CD4-positive, alpha-beta T cell treated with Interleukin-12 subunit alpha and Interleukin-12 subunit beta, for 1 hour (primary cell): ENCODE results near the gene REPS2.

ENCODE experiments used
- DNase-seq: peaks from one replicate; pipeline ENCODE4 v3.0.0-alpha.2; 2020

The REPS2 gene

DNA sequence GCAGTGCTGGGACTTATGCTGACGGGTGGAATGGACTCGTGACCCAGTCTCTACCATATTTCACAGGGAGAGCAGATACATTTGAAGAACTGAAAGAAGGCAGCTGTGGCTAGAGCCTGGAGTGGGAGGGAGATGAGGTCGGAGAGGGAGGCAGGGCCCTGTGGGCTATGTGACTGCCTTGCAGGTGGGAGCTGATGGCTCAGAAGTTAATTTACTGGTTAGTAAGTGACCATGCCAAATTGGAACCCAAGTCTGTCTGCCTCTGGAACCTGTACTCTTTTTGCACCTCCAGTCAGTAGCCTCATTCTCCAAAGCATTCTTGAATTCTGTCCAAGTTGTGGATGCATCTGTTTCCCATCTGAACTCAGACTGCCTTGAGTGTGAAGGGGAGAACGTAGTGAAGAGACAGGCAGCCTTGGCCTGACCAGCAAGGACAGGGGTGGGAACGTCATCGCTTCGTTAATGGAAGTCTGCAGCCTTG lies 92.3 kb downstream of the REPS2 start:
- no peak for DNase-seq

DNA sequence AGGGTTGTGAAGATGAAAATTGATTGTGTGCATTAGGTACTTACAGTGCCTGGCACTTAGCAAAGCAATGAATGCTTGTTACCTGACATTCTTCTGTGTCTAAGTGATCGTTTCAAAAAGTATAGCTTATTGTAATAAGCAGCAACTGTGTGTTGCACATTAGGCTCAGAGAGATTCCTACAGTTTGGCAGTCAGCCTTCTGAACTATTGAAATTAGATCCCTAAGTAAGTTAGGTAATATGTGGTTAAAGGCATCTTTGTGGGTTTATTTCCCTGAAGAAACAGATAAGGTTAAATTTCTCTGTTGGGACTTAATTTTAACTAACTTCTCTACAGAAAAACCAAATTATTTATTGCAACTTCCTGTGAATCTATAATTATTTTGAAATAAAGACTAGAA lies 93.4 kb downstream of the REPS2 start:
- no peak for DNase-seq

DNA sequence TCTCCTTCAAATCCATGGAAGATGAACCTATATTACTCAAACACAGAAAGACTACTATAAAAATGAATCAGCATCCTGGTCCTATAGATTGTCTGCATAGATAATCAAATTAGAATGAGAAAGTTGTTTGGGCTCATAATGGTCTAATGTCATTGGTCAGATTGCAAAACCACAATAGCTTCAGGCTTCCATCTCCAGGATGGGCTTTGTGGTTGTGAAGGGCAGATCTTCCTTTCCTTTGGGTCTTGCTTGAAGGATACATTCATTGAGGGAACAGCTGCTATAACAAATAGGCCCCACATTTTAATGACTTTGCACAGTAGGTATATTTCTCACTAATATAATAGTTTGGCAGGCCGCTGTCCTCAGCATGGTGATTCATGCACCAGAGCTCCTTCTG lies 94.3 kb downstream of the REPS2 start:
- DNase-seq, result no peak

DNA sequence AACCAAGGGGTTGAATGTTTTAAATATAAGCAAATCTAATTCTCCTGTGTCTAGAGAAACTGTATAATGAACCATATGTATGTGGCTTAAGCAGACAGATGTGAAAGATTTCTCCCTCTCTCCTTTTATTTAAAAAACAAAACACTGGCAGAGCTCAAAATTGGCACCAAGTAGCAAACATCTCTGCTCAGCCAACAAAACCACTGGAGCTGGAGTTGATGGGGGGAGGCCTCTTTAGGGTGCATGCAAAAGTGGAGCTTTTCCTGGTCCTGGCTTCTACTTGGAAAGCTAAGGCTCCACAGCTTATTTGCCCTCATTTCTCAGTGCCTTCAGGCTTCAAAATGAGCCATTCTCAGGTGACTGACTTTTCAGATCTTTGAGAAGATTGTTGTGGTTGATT lies 95.6 kb downstream of the REPS2 start:
- no peak for DNase-seq

DNA sequence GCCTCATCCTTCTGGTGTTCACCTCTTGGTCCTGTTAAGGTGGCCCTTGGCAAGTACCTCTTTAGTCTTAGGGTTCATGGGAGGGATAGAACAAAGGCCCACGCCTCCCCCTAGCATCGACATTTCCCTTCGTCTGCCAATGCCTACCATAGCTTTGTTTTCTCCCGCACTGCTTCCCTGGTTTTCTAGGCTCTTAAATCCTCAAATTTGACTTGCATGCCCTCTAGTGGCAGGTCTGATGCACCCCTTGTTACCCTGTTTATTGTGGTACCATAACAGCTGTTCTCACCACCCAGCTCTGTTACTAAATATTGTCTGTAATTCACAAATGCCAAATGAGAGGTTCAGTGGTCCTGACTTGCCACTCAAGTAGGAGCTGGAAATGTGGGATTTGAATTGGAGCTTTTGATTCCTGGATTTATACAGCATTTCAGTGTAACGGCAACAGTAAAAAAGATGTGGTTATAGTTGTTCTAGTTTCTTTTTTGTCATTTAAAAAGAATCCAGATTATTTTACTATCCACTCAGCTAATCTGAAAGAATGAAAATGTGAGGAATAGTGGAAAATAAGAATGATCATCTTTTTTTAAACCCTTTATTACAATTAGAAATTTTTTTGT lies 100.1 kb downstream of the REPS2 start:
- DNase-seq, result peak; percentile 39

DNA sequence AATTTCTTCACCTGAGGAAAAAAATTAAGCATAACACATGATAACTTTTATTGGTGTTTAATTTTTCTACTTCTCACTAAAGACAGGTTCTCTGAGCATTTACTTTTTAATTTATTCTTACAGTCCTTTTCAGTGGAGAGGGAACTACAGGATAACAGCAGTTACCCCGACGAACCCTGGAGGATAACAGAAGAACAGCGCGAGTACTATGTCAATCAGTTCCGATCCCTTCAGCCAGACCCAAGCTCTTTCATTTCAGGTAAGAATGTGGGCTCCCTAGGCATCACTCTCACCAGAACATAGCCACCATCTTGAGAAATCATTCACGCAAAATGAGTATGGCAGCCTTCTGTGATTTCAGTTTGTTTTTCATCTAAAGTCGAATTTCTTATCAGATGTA lies 100.8 kb downstream of the REPS2 start:
- DNase-seq, result no peak

DNA sequence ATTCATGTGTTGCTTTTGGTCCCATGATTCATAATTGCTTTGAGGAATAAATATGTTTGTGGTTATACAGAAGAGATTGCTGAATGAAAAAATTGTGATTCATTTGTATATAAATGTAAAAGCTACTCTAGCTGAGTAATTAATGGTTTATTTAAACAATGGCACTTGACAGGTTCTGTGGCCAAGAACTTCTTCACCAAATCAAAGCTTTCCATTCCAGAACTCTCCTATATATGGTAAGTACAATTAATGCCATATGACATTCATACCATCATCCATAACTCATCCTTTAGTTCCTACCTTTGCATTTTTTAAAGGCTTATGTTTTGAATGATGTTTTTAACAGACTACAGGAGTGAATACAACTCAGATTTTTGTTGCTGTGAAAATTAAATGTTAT lies 105.8 kb downstream of the REPS2 start:
- no peak for DNase-seq

DNA sequence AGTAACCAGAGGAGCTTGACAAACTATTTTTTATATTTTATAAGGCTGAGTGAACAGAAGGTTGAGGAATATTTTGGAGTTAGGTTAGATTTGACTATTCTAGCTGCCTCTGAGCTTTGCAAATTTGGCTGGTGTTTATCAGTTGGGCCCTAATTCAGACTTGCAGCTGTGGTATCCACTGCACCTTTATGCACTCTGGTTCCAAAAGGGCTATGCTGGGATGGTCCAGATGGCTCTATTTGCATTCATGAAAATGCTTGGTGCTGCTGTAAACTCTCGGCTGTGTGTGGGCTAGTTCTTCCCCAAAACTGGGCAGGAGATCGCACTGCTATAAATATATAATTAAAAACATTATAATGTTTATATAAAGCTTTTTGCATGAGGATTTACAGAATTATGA lies 106.3 kb downstream of the REPS2 start:
- DNase-seq, result no peak

DNA sequence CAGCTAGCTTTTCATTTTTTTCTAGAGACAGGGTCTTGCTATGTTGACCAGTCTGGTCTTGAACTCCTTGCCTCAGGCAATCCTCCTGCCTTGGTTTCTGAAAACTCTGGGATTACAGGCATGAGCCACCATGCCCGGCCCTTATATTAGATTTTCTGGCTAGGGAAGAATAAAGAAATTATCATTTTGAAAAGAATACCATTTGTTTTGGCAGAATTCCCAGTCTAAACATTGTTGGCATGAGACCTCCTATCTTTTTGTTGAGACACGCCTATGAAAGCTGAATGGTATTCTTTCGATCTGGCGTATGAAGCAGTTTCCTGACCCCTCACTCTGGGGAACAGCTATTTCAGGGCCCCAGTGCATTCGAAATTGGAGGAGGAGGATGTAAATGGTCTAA lies 107.0 kb downstream of the REPS2 start:
- no peak for DNase-seq

DNA sequence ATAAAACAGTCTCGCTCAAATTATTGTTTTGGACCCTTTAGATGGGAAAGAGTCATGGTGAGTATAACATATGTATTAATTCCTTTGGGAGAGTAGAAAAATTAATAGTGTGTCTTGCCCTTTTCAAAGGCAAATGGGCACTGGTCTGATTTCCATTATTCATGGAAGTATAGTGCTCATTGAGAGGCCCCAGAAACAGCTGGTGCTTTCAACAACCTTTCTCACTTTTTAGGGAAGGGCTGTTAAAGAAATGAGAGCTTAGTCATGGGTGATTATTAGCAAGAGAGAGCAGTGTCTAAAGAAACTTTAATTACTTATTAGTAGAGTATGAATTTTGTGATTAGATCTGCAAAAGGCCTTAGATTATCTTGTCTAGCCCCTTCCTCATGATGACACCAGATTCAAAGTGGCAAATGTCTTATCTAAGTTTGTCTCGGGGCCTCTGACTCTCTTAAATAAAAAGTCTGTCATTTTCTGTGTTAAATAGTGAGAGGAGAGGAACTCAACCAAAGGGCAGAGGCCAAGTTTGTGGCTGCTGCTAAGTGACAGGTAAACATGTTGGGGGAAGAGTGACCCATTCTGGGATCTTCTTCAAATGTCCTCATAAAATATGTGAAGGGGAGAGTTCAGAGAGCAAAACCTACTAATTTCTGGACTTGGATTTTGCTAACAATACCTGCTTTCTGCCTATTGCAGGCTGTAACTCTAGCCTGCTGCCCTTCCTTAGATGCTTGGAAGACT lies 110.6 kb downstream of the REPS2 start:
- no peak for DNase-seq

DNA sequence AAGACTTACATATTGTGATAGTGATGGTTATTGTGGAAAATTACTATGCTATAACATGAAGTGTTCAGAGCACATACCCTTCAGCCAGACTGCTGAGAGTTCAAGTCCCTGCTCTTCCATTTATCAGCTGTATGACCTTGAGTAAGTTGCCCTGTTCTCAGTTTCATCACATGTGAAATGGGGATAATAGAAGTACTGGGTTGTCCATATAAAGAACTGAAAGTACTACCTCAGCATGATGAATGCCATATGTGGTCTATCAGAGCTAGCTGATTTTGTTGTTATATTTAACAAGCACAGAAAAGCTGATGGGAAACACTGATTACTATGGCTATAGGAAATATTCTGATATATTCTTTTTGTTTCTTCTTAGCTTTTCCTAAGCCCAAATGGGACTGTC lies 115.6 kb downstream of the REPS2 start:
- DNase-seq, result no peak

DNA sequence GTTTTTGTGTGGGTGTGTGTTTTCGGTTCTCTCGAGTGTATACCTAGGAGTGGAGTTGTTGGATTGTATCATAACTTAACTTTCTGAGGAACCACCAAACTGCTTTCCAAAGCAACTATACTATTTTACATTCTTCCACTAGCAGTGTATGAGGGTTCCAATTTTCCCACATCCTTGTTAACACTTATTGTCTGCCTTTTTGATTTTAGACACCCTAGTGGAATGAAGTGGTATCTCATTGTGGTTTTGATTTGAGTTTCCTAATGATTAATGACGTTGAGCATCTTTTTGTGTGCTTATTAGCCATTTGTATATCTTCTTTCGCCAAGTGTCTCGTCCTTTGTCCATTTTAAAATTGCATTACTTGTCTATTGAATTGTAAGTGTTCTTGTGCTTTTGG lies 118.6 kb downstream of the REPS2 start:
- no peak for DNase-seq

DNA sequence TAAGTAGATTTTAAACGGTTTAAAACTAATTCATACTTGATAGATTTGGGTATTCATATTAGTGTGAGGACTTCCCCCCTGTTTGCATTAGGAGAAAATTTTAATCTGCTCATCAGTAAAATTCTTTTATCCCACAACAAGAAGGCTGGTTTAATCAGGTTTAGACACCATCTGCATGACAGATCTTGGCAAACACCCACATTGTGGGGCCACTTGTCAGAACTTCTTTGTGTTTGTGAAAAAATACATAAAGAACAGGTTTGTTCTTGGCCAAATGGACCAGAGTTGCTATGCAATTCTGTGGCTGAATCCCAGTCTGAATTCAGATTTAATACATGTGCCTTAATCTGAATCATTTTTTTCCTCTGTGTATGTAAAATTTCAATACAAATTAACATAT lies 121.1 kb downstream of the REPS2 start:
- no peak for DNase-seq

DNA sequence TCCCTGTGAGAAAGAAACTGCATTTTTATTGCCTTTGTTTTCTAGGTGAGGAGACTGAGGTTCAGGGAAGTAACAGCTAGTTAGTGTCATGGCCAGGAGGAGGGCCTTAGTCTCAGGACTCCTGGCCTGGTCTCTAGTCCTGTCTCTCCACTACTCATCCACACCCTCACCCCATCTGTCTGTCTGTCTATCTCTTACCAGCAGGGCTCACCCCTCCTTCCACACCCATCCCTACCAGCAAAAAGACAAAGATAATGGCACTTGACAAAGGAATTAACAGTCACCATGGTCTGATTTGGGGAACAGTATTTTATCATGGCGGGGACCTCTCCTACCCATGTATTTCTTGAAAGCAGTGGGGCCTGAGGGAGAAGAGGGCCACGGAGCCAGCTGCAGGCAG lies 125.8 kb downstream of the REPS2 start:
- DNase-seq, result no peak

DNA sequence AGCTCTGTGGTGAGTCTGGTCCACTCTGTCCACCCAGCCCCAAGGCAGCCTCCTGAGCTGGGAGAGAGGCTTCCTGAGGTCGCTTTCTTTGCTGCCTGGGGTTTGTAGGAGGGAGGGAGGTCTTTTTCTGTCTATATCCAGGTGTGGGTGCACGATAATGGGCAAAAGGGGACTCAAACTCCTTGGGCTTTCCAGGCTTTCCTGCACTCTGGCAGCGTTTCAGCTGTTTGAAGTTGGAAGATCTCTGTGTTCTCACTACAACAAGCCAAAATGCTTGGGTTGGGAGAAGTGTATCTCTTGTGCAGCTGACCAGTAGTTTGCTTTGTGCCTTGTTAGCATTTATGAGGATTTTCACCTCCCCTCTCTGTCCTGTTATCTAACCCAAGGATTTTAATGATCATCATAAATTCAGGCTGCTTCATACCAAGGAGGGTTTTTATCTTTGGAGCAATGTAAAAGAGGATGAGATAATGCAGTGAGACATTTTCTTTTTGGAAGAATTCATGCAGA lies 126.3 kb downstream of the REPS2 start:
- DNase-seq, result no peak

DNA sequence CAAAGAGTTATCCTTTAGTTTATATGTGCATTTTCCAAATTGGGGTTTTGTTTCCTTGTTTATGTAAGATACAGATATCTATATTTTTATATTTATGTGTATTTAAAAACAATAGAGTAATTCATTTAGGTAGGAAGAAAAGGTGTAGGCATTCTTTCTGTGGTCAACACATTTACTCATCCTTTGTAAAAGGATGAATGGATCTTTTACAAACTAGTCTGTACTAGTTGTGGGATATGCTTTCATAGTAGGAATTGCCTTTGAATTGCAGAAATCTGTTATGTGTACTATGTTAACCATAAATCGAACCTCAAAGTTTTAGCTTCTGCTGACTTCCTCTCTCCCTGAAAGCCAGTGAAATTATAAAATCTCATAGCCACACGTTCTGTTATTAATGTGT lies 128.5 kb downstream of the REPS2 start:
- DNase-seq, result no peak

DNA sequence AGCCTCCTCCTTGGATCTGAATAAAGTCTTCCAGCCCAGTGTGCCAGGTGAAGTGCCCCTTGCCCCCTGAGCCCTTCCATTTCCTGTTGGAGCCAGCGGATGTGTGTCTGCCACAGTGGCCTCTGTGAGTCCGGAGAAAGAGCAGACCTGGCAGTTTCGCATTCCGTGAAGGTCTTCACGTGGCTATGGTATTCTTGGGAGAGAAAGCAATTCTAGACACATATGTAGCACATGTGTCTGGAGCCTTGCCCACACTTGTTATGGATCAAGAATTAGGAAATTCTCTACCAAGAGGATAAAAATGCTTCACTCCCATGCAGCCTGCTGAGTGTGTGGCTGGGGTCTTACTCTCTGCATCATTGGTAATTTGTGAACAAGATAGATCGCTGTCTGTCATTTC lies 130.9 kb downstream of the REPS2 start:
- DNase-seq, result no peak

DNA sequence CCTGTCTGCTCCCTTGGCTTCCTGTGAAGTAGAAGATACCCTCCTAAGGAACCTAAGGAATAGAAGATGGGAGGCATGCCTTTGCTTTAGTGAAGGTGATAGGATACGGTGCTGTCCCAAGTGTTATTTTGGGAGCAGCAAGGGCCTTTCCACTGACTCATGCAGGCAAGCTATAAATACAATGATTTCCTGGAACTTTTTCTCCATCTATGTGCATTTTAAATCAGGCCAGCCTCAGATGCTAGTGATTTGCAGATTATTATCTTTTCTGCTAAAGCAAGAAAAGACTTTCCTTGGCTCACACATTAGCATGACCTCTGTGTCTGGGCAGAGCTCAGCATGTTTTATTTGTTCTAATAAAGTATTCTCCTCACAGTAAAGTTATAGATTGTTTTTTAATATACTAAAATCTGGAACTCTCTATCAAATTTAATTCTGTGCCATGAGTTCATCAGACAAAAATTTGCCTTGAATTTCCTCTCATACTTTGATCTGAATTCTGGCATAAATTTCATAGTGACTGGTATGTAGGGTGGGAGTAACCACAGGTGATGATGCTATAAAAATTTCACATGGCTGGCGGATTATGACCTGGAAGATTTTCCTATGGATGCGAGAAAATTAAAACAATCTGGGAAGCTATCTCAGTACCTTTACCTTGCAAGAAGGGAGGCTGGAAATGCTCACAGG lies 131.7 kb downstream of the REPS2 start:
- no peak for DNase-seq

DNA sequence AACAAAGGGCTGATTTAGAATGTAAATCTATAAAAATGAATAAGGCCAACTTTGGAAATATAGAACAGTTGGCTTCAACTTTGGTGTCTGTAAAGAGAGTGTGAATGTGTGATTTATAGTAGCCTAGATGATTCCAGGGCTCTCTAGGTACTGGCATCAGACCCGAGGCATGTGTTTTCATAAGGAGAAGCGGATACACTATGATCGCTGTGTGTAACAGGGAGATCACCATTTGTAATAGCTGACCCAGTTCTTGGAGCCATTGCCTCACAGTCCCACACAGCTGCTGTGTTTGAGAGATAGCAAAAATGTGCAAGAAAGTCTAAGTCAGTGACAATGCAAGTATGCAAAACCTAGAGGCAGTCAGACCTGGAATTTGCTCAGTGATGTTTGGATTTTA lies 135.1 kb downstream of the REPS2 start:
- no peak for DNase-seq

DNA sequence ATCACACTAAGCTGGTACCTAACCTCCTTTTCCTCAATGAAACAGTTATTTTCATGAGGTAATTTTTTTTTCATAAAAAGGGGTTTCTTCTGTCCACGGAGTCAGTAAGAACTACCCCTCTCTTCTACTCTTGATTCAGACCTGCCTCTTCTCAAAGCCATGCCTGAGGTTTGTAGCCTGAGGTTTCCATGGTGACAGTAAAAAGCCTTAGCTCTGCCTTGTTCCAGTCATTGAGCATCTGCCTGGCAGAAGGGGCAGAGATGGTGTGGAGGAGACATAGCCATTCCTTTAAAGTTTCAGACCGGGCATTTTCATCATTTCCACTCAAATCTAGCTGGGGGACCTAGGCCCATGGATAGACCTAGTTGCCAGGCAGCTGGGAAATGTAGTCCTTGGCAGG lies 135.5 kb downstream of the REPS2 start:
- DNase-seq, result no peak

DNA sequence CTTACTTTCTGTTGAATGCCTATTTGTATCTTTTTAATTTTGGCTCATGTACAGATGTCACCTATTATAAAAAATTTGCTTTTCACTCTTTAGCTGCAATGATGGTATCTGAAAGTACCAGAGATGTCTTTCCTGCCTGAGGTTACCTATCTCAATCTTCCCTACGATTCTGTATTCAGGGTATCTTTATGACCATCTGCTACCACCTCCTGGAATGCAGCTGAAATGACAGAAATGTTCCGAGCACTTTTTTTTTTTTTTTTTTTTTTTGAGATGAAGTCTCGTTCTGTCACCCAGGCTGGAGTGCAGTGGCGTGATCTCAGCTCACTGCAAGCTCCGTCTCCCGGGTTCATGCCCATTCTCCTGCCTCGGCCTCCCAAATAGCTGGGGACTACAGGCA lies 136.4 kb downstream of the REPS2 start:
- no peak for DNase-seq

DNA sequence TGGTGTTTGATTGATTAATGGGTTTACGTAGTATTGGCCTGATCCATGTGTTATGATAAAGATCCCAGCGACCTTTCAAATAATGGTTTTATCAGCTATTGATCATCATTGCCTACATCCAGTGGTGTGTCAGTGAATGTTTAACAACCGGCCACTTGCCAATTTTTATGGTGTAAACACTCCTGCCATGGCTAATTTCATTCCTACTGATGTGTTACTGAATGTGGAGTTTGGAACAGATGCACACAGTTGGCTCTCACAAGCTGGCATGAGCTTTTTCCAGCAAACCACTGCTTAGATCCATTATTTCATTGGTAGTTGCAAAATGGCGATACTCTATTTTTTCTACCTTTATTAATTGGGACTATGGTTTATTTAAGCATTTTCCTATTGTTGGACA lies 139.9 kb downstream of the REPS2 start:
- no peak for DNase-seq

DNA sequence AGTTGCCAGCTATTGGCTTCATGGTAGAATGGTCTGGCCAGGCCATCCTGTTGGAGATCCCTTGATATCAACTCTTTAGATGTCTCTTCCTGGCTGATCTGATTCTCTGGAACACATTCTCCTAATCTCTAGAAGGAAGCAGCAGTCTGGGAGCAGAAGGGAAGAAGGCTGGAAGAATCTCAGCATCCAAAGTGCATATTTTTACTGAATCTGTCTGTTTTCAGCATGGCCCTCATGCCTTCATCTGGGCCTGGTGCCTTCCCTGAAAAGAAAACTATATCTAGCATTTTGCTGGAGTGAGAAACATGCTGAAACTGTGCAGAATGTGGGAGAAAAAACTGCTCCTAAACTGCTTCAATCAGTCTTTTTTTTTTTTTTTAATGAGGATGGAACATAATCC lies 148.7 kb downstream of the REPS2 start:
- no peak for DNase-seq
